Measurements from ENCODE around the gene GSTA2. TPM values are rescaled to one million over a fixed set of nuclear protein-coding genes. Genes with fewer than 3 reads are reported as not detected.
A peak's percentile ranks its signal among the peaks of the same experiment; 100 is the strongest.

The GSTA2 gene
- total and polyA plus RNA-seq, 3 donors from 2014 or later, result 65.4 to 89.9 (median 85.9) TPM

DNA sequence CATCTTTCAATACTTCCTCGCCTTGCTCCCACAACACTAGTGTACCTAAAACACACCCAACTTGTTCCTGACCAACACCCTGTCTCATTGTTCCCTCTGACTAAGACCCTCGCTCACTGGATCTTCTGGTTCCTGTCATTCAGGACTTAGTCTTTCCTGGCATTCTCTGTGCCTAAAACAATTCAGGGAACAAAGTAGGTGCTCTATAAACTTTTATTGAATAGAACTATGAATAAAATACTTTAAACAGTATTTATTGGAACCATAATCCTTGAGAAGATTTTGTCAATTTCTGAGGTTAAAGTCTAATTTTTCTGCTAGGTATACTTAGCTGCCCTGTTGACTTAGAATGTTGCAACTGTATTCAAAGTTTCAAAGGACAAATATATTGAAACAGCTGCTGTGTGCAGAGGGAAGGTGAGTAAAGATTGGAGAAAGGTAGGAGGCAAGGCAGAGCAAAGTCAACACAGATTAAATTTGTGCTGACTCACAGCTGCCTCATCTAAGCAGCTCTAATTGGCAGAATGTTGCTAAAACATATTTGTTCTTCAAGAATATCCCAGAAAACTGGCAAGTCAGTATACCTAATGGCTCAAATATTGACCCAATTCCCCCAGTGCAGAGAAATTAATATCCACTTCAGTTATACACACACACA is 37.6 kb downstream of the GSTA2 start:
- 81 to 88% methylated on average over 2 of the region's 2 CpGs for whole genome bisulfite sequencing, 2 donors
- DNase-seq, result no peak
- no peak for TF ChIP-seq POLR2A (IDR thresholded peaks at IDR 0.05)
- TF ChIP-seq, protein P1, sequence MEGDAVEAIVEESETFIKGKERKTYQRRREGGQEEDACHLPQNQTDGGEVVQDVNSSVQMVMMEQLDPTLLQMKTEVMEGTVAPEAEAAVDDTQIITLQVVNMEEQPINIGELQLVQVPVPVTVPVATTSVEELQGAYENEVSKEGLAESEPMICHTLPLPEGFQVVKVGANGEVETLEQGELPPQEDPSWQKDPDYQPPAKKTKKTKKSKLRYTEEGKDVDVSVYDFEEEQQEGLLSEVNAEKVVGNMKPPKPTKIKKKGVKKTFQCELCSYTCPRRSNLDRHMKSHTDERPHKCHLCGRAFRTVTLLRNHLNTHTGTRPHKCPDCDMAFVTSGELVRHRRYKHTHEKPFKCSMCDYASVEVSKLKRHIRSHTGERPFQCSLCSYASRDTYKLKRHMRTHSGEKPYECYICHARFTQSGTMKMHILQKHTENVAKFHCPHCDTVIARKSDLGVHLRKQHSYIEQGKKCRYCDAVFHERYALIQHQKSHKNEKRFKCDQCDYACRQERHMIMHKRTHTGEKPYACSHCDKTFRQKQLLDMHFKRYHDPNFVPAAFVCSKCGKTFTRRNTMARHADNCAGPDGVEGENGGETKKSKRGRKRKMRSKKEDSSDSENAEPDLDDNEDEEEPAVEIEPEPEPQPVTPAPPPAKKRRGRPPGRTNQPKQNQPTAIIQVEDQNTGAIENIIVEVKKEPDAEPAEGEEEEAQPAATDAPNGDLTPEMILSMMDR (IDR thresholded peaks at IDR 0.05), result no peak
- Histone ChIP-seq H3K4me3 (no peak overlapping the region), H3K27me3 (no peaks in the 10 kb centered on the region), H3K36me3 (ENCODE audit: low read depth, missing control alignments) (no peaks in the 10 kb centered on the region), H3K4me1 (peaks cover 28% of the 10 kb centered on the region), H3K27ac (no peak overlapping the region), H3K9me3 (no peaks in the 10 kb centered on the region)
- intact Hi-C loops (cut with DNase I; ENCODE audit: low total_unique reads), result no loop called here

DNA sequence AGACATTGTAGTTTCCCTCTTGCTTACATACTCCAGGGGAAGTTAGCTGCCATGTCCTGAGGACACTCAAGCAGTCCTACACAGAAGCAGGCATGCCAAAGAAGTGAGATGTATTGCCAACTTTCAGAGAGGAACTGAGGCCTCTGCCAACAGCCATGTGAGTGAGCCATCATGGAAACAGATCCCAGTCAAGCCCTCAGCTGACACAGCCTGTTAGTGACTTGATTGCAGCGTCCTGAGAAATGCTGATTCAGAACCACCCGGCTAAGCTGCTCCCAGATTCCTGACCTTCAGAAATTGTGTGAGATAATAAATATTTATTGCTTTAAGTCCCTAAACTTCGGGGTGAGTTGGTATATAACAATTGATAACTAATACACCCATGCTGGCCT is 38.1 kb downstream of the GSTA2 start:
- 53 to 58% methylated on average over 3 of the region's 3 CpGs for WGBS, 2 donors
- intact Hi-C loops (cut with DNase I; ENCODE audit: low total_unique reads), result no loop called here
- H3K27ac ChIP-seq, result peak overlapping the region; percentile 60 to 73
- no peaks in the 10 kb centered on the region for H3K36me3 ChIP-seq (ENCODE audit: low read depth, missing control alignments)
- TF ChIP-seq, protein P1 (IDR thresholded peaks at IDR 0.05), result no peak
- no peak for TF ChIP-seq POLR2A (IDR thresholded peaks at IDR 0.05)
- no peaks in the 10 kb centered on the region for H3K9me3 ChIP-seq
- H3K4me3 ChIP-seq, result no peak overlapping the region
- H3K4me1 ChIP-seq, result peaks cover 28% of the 10 kb centered on the region
- no peaks in the 10 kb centered on the region for H3K27me3 ChIP-seq
- no peak for DNase-seq

DNA sequence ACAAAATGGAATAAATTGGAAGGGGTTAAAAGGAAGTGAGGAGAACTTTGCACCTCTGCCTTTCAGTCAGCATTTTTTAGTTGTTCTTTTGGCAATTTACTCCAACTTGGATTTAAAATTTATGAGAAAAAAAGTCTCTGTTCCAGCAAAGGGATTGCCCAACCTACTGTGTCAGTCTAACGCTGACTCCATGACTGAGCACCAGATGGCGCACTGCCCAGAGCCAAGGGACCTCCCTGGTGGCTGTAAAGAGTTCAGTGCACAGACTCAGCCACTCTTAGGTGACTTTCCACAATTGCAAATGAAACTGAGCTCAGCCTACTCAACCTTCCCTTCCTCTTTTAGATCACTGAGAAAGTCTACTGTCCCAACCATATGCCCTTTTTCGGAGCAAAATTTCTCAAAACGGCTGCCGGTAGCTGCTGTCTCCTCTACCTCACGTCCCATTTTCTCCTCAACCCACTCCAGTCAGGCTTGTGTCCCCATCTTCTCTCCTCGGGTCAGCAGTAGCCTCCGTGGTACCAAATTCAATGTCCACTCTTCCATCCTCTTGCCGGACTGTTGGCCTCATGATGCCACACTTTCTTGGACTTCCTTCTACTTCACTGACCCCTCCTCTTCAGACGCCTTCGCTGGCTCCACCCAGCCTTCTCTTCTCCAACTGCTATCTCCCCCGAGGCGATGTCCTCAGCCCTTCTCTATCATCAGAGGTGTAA is 38.7 kb downstream of the GSTA2 start:
- intact Hi-C loops (cut with DNase I; ENCODE audit: low total_unique reads), result no loop called here
- 56 to 78% methylated on average over 13 of the region's 13 CpGs for WGBS, 2 donors
- H3K27me3 ChIP-seq, result no peaks in the 10 kb centered on the region
- TF ChIP-seq, protein P1 (IDR thresholded peaks at IDR 0.05), result peak in 2 of 3 experiments; percentile 11 to 14
- TF ChIP-seq POLR2A (IDR thresholded peaks at IDR 0.05), result no peak
- DNase-seq, result peak; percentile 88
- peak overlapping the region; percentile 60 to 73 for H3K27ac ChIP-seq
- no peaks in the 10 kb centered on the region for H3K36me3 ChIP-seq (ENCODE audit: low read depth, missing control alignments)
- peaks cover 23% of the 10 kb centered on the region for H3K4me1 ChIP-seq
- H3K4me3 ChIP-seq, result no peak overlapping the region
- H3K9me3 ChIP-seq, result no peaks in the 10 kb centered on the region

DNA sequence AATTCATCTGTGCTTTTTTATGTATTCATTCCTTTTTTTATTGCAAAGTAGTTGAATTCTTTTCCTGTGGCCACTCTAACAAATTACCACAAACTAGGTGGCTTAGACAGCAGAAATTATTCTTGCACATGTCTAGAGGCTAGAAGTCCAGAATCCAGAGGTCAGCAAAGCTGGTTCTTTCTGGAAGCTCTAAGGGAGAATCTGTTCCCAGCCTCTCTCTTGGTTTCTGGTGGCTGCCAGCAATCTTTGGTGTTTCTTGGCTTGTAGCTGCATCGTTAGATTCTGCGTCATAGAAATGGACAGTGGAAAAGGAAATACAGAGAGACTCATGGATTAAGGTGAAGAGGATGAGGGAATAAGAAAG is 39.3 kb downstream of the GSTA2 start:
- Histone ChIP-seq H3K4me3 (no peak overlapping the region), H3K4me1 (peaks cover 17% of the 10 kb centered on the region), H3K27ac (peak overlapping the region; percentile 21 to 73), H3K27me3 (no peaks in the 10 kb centered on the region), H3K36me3 (ENCODE audit: low read depth, missing control alignments) (no peaks in the 10 kb centered on the region), H3K9me3 (no peaks in the 10 kb centered on the region)
- intact Hi-C loops (cut with DNase I; ENCODE audit: low total_unique reads), result no loop called here
- DNase-seq, result no peak
- 30 to 57% methylated on average over 2 of the region's 2 CpGs for WGBS, 2 donors
- TF ChIP-seq, protein P1 (IDR thresholded peaks at IDR 0.05), result no peak
- no peak for TF ChIP-seq POLR2A (IDR thresholded peaks at IDR 0.05)

Measured in testis (tissue), 3 donors.